SK-N-SH treated with all-trans-retinoic acid at 6 μM for 48 hours (cell line): ENCODE measurements around the gene PABPN1L.

Experiments
- ISL1 ChIP-seq: fragments of 250-450 bp; sonication (Bioruptor Pico); IDR thresholded peaks from 2 replicates; pipeline ENCODE4 v2.1.2; 2022; ENCODE audit warnings: mild to moderate bottlenecking, moderate library complexity
- PATZ1 ChIP-seq: fragments of 250-450 bp; sonication (Bioruptor Pico); IDR thresholded peaks from 2 replicates; pipeline ENCODE4 v1.8.0; 2020; ENCODE audit warnings: mild to moderate bottlenecking, moderate library complexity, borderline replicate concordance
- TSHZ2 ChIP-seq: fragments of 250-450 bp; sonication (Bioruptor Pico); IDR thresholded peaks from 2 replicates; pipeline ENCODE4 v1.5.0; 2020; ENCODE audit warnings: mild to moderate bottlenecking, moderate library complexity
- ZFP3 ChIP-seq: fragments of 250-450 bp; sonication (Bioruptor Pico); IDR thresholded peaks from 2 replicates; pipeline ENCODE4 v1.5.0; 2020; ENCODE audit warnings: mild to moderate bottlenecking, moderate library complexity
- ZNF565 ChIP-seq: fragments of 450-650 bp; formaldehyde crosslinking; conservative IDR thresholded peaks from 2 replicates; pipeline ENCODE4 v1.5.0; 2020; ENCODE audit warnings: low read depth, mild to moderate bottlenecking, moderate library complexity
- TF ChIP-seq, protein P1 (sequence below): fragments of 250-450 bp; sonication (Bioruptor Pico); IDR thresholded peaks from 2 replicates; pipeline ENCODE4 v1.8.0; 2021; ENCODE audit warnings: low read depth, mild to moderate bottlenecking, moderate library complexity, borderline replicate concordance

DNA sequence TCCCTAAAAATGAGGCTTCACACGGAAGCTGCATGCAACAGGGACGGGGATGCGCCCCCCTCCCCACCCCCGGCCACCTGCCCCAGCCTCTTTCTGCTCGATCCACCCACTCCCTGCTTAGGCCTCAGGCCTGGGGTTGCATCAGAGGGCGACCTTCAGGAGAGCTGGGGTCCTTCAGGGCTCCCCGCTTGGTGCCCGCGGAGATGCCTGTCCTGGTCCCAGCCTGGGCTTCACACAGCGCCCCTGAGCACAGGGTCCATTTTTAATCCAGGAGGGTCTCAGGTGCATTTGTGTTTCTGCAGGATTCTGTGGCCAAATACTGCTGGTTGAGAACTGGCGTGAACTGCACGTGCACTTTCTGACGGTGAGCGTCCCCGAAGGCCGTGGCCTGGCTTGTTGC, 47.3 kb downstream of the PABPN1L start:
- no peak for TF ChIP-seq ZFP3 (CRISPR knock-in tag)
- TF ChIP-seq TSHZ2, result no peak
- TF ChIP-seq, protein P1, sequence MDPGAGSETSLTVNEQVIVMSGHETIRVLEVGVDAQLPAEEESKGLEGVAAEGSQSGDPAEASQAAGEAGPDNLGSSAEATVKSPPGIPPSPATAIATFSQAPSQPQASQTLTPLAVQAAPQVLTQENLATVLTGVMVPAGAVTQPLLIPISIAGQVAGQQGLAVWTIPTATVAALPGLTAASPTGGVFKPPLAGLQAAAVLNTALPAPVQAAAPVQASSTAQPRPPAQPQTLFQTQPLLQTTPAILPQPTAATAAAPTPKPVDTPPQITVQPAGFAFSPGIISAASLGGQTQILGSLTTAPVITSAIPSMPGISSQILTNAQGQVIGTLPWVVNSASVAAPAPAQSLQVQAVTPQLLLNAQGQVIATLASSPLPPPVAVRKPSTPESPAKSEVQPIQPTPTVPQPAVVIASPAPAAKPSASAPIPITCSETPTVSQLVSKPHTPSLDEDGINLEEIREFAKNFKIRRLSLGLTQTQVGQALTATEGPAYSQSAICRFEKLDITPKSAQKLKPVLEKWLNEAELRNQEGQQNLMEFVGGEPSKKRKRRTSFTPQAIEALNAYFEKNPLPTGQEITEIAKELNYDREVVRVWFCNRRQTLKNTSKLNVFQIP (CRISPR knock-in tag), result no peak
- no peak for TF ChIP-seq ISL1 (CRISPR knock-in tag)
- TF ChIP-seq ZNF565 (CRISPR knock-in tag), result no peak
- TF ChIP-seq PATZ1 (CRISPR knock-in tag), result no peak
